WTC11 (cell line): ENCODE measurements around the gene KIAA0408. TPM values are rescaled to one million over a fixed set of nuclear protein-coding genes. Genes with fewer than 3 reads are reported as not detected.
A peak's percentile ranks its signal among the peaks of the same experiment; 100 is the strongest.

ENCODE experiments used
- ATAC-seq: fragments of 200-7000 bp; cut with Tn5 transposase; 2 replicates; pipeline ENCODE4 v1.10.0; 2021; ENCODE audit warnings: mild to moderate bottlenecking, moderate library complexity
- CTCF ChIA-PET: fragments of 300-600 bp; sonication (Branson Sonifier 250); formaldehyde crosslinking; loops from one replicate; lab custom pipeline; 2021; ENCODE audit warnings: antibody characterized with exemption; lab: Charles Lee
- POLR2A ChIA-PET: fragments of 350-600 bp; sonication (Branson Sonifier 250); formaldehyde crosslinking; loops from one replicate; lab custom pipeline; 2021; ENCODE audit warnings: antibody characterized with exemption; lab: Charles Lee
- DNase-seq: peaks from one replicate; pipeline ENCODE4 v3.0.0; 2021; ENCODE audit warnings: low spot score
- H3K27ac Mint-ChIP-seq: 2 replicates; pipeline ENCODE4 v1.8.0; 2021; ENCODE audit warnings: mixed read lengths
- H3K27me3 Mint-ChIP-seq: 2 replicates; pipeline ENCODE4 v1.8.0; 2021; ENCODE audit warnings: low read depth, mild to moderate bottlenecking, moderate library complexity, mixed read lengths
- H3K36me3 Mint-ChIP-seq: 2 replicates; pipeline ENCODE4 v1.8.0; 2021; ENCODE audit warnings: mixed read lengths
- H3K4me1 Mint-ChIP-seq: 2 replicates; pipeline ENCODE4 v1.8.0; 2022; ENCODE audit warnings: mixed read lengths
- H3K4me3 Mint-ChIP-seq: 2 replicates; pipeline ENCODE4 v1.8.0; 2021; ENCODE audit warnings: mild to moderate bottlenecking, moderate library complexity, mixed read lengths
- H3K9me3 Mint-ChIP-seq: 2 replicates; pipeline ENCODE4 v1.8.0; 2021; ENCODE audit warnings: mixed read lengths
- CBFB ChIP-seq: sonication (generic); formaldehyde crosslinking; IDR thresholded peaks from 2 replicates; pipeline ENCODE4 v1.8.1; 2022; ENCODE audit warnings: mild to moderate bottlenecking, low read depth, missing genetic modification reagents
- IRF2 ChIP-seq: sonication (generic); formaldehyde crosslinking; IDR thresholded peaks from 2 replicates; pipeline ENCODE4 v1.8.0; 2022; ENCODE audit warnings: low read depth, missing genetic modification reagents, borderline replicate concordance
- KAT7 ChIP-seq: sonication (generic); formaldehyde crosslinking; IDR thresholded peaks from 2 replicates; pipeline ENCODE4 v1.8.1; 2023; ENCODE audit warnings: missing genetic modification reagents, mild to moderate bottlenecking, borderline replicate concordance
- NFATC4 ChIP-seq: fragments of 250-450 bp; sonication (Bioruptor Pico); IDR thresholded peaks from 2 replicates; pipeline ENCODE4 v1.9.0; 2021; ENCODE audit warnings: mild to moderate bottlenecking
- NFE2L1 ChIP-seq: sonication (generic); formaldehyde crosslinking; IDR thresholded peaks from 2 replicates; pipeline ENCODE4 v1.8.1; 2023; ENCODE audit warnings: missing genetic modification reagents
- NFYB ChIP-seq: sonication (generic); formaldehyde crosslinking; conservative IDR thresholded peaks from 2 replicates; pipeline ENCODE4 v1.8.0; 2022; ENCODE audit warnings: low read depth, missing genetic modification reagents
- NR1H2 ChIP-seq: sonication (generic); formaldehyde crosslinking; IDR thresholded peaks from 2 replicates; pipeline ENCODE4 v1.9.0; 2021; ENCODE audit warnings: mild to moderate bottlenecking, moderate library complexity, missing genetic modification reagents
- NR2C2 ChIP-seq: sonication (generic); formaldehyde crosslinking; IDR thresholded peaks from 2 replicates; pipeline ENCODE4 v1.8.0; 2022; ENCODE audit warnings: mild to moderate bottlenecking, missing genetic modification reagents
- OVOL2 ChIP-seq: fragments of 250-450 bp; sonication (Bioruptor Pico); IDR thresholded peaks from 2 replicates; pipeline ENCODE4 v1.9.0; 2021; ENCODE audit warnings: mild to moderate bottlenecking, borderline replicate concordance
- RORB ChIP-seq: fragments of 250-450 bp; sonication (Bioruptor Pico); IDR thresholded peaks from 2 replicates; pipeline ENCODE4 v1.9.0; 2021; ENCODE audit warnings: mild to moderate bottlenecking
- SMAD3 ChIP-seq: sonication (generic); formaldehyde crosslinking; IDR thresholded peaks from 2 replicates; pipeline ENCODE4 v1.8.0; 2022; ENCODE audit warnings: missing genetic modification reagents, mild to moderate bottlenecking, borderline replicate concordance
- TEAD4 ChIP-seq: sonication (generic); formaldehyde crosslinking; IDR thresholded peaks from 2 replicates; pipeline ENCODE4 v1.8.0; 2022; ENCODE audit warnings: mild to moderate bottlenecking, missing genetic modification reagents
- ZNF317 ChIP-seq: sonication (generic); formaldehyde crosslinking; IDR thresholded peaks from 2 replicates; pipeline ENCODE4 v1.8.1; 2023; ENCODE audit warnings: low read depth, mild to moderate bottlenecking, moderate library complexity, missing genetic modification reagents, borderline replicate concordance
- total RNA-seq: library from RNA; stranded (reverse); gene quantifications from 3 replicates; pipeline ENCODE4 v1.2.3, GENCODE V29; 2021
- TF ChIP-seq, protein P1 (sequence below): sonication (generic); formaldehyde crosslinking; IDR thresholded peaks from 2 replicates; pipeline ENCODE4 v1.8.1; 2023; ENCODE audit warnings: mild to moderate bottlenecking, moderate library complexity, missing genetic modification reagents
- TF ChIP-seq, protein P2 (sequence below): fragments of 250-450 bp; sonication (Bioruptor Pico); IDR thresholded peaks from 2 replicates; pipeline ENCODE4 v1.9.0; 2021; ENCODE audit warnings: mild to moderate bottlenecking, borderline replicate concordance
- TF ChIP-seq, protein P3 (sequence below): sonication (generic); formaldehyde crosslinking; IDR thresholded peaks from 2 replicates; pipeline ENCODE4 v1.8.0; 2023; ENCODE audit warnings: missing genetic modification reagents, mild to moderate bottlenecking, borderline replicate concordance
- TF ChIP-seq, protein P4 (sequence below): sonication (generic); formaldehyde crosslinking; IDR thresholded peaks from 2 replicates; pipeline ENCODE4 v1.8.0; 2022; ENCODE audit warnings: mild to moderate bottlenecking, missing genetic modification reagents
- TF ChIP-seq, protein P5 (sequence below): sonication (generic); formaldehyde crosslinking; IDR thresholded peaks from 2 replicates; pipeline ENCODE4 v1.8.1; 2022; ENCODE audit warnings: mild to moderate bottlenecking, missing genetic modification reagents, moderate library complexity, borderline replicate concordance
- TF ChIP-seq, protein P6 (sequence below): sonication (generic); formaldehyde crosslinking; IDR thresholded peaks from 2 replicates; pipeline ENCODE4 v1.8.1; 2023; ENCODE audit warnings: mild to moderate bottlenecking, missing genetic modification reagents, moderate library complexity

Gene KIAA0408
- total RNA-seq, 1 experiment from 2014 or later: 12.2 TPM

DNA sequence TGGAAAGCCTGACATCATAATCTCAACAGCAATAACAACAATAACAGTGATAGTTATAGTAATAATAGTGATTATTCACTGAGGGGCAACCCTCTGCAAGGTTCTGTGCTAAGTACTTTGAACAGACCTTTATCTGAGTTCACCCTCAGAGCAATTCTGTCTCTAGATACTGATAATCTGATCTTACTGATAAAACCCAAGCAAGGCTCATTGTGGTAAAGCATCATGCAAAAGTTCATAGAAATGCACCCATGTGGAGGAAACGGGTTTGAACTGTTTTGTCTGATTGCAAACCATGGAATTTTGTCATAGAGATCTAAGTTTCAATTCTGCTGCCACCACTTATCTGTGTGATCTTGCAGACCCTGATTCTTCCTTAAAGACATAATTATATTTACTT lies 1.3 kb upstream of the KIAA0408 start:
- Mint-ChIP-seq H3K36me3 (no peaks in the 10 kb centered on the region), H3K27me3 (no peaks in the 10 kb centered on the region), H3K4me3 (no peak overlapping the region), H3K4me1 (peaks cover 57% of the 10 kb centered on the region), H3K9me3 (no peaks in the 10 kb centered on the region), H3K27ac (no peak overlapping the region; the same call in 1 of the 2 replicates)
- ATAC-seq: no peak
- TF ChIP-seq NFYB (CRISPR knock-in tag) (no peak), KAT7 (CRISPR knock-in tag) (no peak), NFE2L1 (CRISPR knock-in tag) (no peak), TEAD4 (CRISPR knock-in tag) (no peak), NR2C2 (CRISPR knock-in tag) (no peak), CBFB (CRISPR knock-in tag) (no peak), OVOL2 (CRISPR knock-in tag) (no peak), NFATC4 (CRISPR knock-in tag) (no peak), NR1H2 (CRISPR knock-in tag) (no peak)
- TF ChIP-seq, protein P1, sequence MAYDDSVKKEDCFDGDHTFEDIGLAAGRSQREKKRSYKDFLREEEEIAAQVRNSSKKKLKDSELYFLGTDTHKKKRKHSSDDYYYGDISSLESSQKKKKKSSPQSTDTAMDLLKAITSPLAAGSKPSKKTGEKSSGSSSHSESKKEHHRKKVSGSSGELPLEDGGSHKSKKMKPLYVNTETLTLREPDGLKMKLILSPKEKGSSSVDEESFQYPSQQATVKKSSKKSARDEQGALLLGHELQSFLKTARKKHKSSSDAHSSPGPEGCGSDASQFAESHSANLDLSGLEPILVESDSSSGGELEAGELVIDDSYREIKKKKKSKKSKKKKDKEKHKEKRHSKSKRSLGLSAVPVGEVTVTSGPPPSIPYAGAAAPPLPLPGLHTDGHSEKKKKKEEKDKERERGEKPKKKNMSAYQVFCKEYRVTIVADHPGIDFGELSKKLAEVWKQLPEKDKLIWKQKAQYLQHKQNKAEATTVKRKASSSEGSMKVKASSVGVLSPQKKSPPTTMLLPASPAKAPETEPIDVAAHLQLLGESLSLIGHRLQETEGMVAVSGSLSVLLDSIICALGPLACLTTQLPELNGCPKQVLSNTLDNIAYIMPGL (CRISPR knock-in tag): no peak
- TF ChIP-seq, protein P2, sequence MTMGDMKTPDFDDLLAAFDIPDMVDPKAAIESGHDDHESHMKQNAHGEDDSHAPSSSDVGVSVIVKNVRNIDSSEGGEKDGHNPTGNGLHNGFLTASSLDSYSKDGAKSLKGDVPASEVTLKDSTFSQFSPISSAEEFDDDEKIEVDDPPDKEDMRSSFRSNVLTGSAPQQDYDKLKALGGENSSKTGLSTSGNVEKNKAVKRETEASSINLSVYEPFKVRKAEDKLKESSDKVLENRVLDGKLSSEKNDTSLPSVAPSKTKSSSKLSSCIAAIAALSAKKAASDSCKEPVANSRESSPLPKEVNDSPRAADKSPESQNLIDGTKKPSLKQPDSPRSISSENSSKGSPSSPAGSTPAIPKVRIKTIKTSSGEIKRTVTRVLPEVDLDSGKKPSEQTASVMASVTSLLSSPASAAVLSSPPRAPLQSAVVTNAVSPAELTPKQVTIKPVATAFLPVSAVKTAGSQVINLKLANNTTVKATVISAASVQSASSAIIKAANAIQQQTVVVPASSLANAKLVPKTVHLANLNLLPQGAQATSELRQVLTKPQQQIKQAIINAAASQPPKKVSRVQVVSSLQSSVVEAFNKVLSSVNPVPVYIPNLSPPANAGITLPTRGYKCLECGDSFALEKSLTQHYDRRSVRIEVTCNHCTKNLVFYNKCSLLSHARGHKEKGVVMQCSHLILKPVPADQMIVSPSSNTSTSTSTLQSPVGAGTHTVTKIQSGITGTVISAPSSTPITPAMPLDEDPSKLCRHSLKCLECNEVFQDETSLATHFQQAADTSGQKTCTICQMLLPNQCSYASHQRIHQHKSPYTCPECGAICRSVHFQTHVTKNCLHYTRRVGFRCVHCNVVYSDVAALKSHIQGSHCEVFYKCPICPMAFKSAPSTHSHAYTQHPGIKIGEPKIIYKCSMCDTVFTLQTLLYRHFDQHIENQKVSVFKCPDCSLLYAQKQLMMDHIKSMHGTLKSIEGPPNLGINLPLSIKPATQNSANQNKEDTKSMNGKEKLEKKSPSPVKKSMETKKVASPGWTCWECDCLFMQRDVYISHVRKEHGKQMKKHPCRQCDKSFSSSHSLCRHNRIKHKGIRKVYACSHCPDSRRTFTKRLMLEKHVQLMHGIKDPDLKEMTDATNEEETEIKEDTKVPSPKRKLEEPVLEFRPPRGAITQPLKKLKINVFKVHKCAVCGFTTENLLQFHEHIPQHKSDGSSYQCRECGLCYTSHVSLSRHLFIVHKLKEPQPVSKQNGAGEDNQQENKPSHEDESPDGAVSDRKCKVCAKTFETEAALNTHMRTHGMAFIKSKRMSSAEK (CRISPR knock-in tag): no peak
- ChIA-PET CTCF (interaction anchor here (1.7 to 4.6 kb wide), 3 partner anchors 55 to 194 kb away, joined by 9 to 55 read pairs (median 12); partner anchors contain the start of gene RNF146), POLR2A (interaction anchor here (1.7 kb wide), 1 partner anchor 55 kb away, joined by 10 read pairs; no protein-coding TSS in a partner anchor)
- no peak for DNase-seq

DNA sequence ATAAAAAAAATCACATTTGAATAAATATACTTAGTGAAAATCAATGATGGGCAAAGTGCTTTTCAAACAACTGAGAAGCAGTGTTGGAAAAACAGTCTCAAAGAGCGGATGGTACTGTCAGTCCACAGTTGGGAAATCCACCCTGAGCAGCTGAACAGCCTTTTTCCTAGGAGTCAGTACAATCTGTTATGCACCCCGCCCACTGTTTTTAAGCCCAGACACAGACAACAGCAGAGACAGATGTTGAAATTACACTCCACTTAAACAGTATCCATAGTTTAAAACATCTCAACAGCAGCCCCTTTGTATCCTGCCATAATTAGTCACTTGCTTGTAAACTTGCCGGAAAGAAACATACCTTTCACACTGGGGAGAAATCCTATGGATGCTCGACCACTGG lies 372 bp downstream of the KIAA0408 start:
- peak overlapping the region; percentile 61 for H3K27ac Mint-ChIP-seq
- ATAC-seq (peak; percentile 31), DNase-seq (no peak)
- H3K4me3 Mint-ChIP-seq: peak overlapping the region; percentile 18
- no peaks in the 10 kb centered on the region for H3K27me3 Mint-ChIP-seq
- POLR2A ChIA-PET: interaction anchor here (1.7 kb wide), 1 partner anchor 56 kb away, joined by 10 read pairs; no protein-coding TSS in a partner anchor
- H3K36me3 Mint-ChIP-seq: no peaks in the 10 kb centered on the region
- peaks cover 51% of the 10 kb centered on the region for H3K4me1 Mint-ChIP-seq
- H3K9me3 Mint-ChIP-seq: no peaks in the 10 kb centered on the region
- CTCF ChIA-PET: interaction anchor here (0.9 to 4.6 kb wide), 8 partner anchors 18 to 272 kb away, joined by 3 to 55 read pairs (median 6); partner anchors contain the start of genes MTCL3 and RNF146
- no peak for TF ChIP-seq ZNF317
- TF ChIP-seq, protein P1 (CRISPR knock-in tag): no peak
- TF ChIP-seq, protein P3, sequence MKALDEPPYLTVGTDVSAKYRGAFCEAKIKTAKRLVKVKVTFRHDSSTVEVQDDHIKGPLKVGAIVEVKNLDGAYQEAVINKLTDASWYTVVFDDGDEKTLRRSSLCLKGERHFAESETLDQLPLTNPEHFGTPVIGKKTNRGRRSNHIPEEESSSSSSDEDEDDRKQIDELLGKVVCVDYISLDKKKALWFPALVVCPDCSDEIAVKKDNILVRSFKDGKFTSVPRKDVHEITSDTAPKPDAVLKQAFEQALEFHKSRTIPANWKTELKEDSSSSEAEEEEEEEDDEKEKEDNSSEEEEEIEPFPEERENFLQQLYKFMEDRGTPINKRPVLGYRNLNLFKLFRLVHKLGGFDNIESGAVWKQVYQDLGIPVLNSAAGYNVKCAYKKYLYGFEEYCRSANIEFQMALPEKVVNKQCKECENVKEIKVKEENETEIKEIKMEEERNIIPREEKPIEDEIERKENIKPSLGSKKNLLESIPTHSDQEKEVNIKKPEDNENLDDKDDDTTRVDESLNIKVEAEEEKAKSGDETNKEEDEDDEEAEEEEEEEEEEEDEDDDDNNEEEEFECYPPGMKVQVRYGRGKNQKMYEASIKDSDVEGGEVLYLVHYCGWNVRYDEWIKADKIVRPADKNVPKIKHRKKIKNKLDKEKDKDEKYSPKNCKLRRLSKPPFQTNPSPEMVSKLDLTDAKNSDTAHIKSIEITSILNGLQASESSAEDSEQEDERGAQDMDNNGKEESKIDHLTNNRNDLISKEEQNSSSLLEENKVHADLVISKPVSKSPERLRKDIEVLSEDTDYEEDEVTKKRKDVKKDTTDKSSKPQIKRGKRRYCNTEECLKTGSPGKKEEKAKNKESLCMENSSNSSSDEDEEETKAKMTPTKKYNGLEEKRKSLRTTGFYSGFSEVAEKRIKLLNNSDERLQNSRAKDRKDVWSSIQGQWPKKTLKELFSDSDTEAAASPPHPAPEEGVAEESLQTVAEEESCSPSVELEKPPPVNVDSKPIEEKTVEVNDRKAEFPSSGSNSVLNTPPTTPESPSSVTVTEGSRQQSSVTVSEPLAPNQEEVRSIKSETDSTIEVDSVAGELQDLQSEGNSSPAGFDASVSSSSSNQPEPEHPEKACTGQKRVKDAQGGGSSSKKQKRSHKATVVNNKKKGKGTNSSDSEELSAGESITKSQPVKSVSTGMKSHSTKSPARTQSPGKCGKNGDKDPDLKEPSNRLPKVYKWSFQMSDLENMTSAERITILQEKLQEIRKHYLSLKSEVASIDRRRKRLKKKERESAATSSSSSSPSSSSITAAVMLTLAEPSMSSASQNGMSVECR: no peak
- TF ChIP-seq, protein P4, sequence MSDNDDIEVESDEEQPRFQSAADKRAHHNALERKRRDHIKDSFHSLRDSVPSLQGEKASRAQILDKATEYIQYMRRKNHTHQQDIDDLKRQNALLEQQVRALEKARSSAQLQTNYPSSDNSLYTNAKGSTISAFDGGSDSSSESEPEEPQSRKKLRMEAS (CRISPR knock-in tag): no peak
- TF ChIP-seq IRF2: no peak
- TF ChIP-seq, protein P5, sequence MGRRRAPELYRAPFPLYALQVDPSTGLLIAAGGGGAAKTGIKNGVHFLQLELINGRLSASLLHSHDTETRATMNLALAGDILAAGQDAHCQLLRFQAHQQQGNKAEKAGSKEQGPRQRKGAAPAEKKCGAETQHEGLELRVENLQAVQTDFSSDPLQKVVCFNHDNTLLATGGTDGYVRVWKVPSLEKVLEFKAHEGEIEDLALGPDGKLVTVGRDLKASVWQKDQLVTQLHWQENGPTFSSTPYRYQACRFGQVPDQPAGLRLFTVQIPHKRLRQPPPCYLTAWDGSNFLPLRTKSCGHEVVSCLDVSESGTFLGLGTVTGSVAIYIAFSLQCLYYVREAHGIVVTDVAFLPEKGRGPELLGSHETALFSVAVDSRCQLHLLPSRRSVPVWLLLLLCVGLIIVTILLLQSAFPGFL (CRISPR knock-in tag): no peak
- TF ChIP-seq SMAD3: no peak
- TF ChIP-seq NFE2L1 (CRISPR knock-in tag): no peak
- TF ChIP-seq, protein P6, sequence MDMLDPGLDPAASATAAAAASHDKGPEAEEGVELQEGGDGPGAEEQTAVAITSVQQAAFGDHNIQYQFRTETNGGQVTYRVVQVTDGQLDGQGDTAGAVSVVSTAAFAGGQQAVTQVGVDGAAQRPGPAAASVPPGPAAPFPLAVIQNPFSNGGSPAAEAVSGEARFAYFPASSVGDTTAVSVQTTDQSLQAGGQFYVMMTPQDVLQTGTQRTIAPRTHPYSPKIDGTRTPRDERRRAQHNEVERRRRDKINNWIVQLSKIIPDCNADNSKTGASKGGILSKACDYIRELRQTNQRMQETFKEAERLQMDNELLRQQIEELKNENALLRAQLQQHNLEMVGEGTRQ (CRISPR knock-in tag): no peak
- no peak for TF ChIP-seq NR2C2 (CRISPR knock-in tag)
- TF ChIP-seq RORB (CRISPR knock-in tag): no peak
